Memory B cell (primary cell): ENCODE results near the gene DNAJA1.
A peak's percentile ranks its signal among the peaks of the same experiment; 100 is the strongest.
"Not testable (repeated sequence)": the region's sequence is repeated elsewhere in the genome, so short reads cannot be mapped to it uniquely, and the experiment has no call there.

Source experiments
- ATAC-seq: fragments of 150-1000 bp; cut with Tn5 transposase; 2 replicates; pipeline ENCODE4 v1.10.0; 2021; ENCODE audit warnings: low read depth, mild to moderate bottlenecking, moderate library complexity
- DNase-seq, 2 donors: peaks; one replicate each; pipeline ENCODE4 v3.0.0; 2022; ENCODE audit warnings: low spot score in 2 of 2
- H3K27ac Mint-ChIP-seq: one replicate; pipeline ENCODE4 v1.8.0; 2022; ENCODE audit warnings: mild to moderate bottlenecking, moderate library complexity, mixed read lengths
- H3K27me3 Mint-ChIP-seq: one replicate; pipeline ENCODE4 v1.8.0; 2022; ENCODE audit warnings: mixed read lengths
- H3K36me3 Mint-ChIP-seq: one replicate; pipeline ENCODE4 v1.8.0; 2022; ENCODE audit warnings: mild to moderate bottlenecking, mixed read lengths
- H3K4me1 Mint-ChIP-seq: one replicate; pipeline ENCODE4 v1.8.0; 2022; ENCODE audit warnings: mixed read lengths
- H3K4me3 Mint-ChIP-seq: one replicate; pipeline ENCODE4 v1.8.0; 2022; ENCODE audit warnings: mild to moderate bottlenecking, moderate library complexity, mixed read lengths
- H3K9me3 Mint-ChIP-seq: one replicate; pipeline ENCODE4 v1.8.0; 2022; ENCODE audit warnings: mixed read lengths

DNAJA1 gene

DNA sequence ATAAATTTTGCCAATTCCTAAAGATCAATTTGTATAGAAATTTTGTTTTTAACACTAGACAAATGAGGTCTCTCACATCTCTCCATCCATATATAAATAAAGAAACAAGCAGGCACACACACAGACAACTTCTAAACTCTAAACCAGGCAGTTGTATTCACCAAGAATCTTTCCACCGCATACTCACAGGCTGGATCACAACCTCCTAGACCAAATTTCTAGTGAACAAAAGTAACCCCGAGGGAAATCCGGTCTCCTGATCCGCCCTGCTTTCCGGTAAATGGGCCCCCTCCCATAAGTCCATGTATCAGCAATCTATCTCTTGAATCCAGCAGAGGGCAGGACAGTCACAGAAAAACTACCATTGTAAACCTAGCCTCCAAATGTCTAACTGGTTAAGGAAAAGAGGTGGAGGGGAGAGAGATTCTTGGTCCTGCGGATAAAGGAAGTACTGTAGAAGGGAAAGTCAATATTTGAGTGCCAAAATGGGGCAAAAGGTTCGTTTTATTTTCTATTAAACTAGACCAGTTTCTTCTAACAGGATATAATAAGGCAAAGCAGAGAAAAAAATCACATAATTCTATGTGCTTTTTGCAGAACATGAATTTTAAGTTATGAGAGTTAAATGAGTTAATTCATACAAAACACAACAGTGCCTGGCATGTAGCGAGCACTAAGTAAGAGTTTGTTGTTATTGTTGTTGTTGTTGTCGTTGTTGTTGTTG lies 56.2 kb downstream of the DNAJA1 start:
- H3K27ac Mint-ChIP-seq: no peak overlapping the region

DNA sequence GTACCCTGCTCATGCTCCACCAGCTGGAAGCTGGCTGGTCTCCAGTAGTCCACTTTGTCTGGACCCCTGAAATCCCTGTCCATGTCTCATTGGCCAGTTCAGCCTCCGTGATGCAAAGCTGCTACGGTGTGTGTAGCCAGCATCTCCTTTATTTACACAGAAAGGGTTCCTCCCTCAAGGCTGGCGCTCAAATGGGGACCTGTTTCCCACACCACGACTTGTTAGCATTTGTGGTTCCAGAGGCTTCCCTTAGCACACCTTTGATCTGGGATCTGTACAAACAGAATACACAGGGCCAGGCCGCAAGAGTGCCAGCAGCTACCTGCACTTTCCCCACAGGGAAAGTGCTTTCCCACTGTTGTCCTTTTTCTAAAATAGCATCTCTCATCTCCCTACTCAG lies 57.1 kb downstream of the DNAJA1 start:
- no peaks in the 10 kb centered on the region for H3K9me3 Mint-ChIP-seq
- H3K27ac Mint-ChIP-seq: peak overlapping the region; percentile 86
- peaks cover 24% of the 10 kb centered on the region for H3K4me1 Mint-ChIP-seq
- H3K36me3 Mint-ChIP-seq: peaks cover 2% of the 10 kb centered on the region
- DNase-seq (no peak), ATAC-seq (no peak)
- peak overlapping the region; percentile 49 for H3K4me3 Mint-ChIP-seq
- H3K27me3 Mint-ChIP-seq: no peaks in the 10 kb centered on the region

More for the DNA sequence above, 56.2 kb downstream of the DNAJA1 start:
- peaks cover 2% of the 10 kb centered on the region for H3K36me3 Mint-ChIP-seq
- H3K9me3 Mint-ChIP-seq: no peaks in the 10 kb centered on the region
- peaks cover 28% of the 10 kb centered on the region for H3K4me1 Mint-ChIP-seq
- no peak overlapping the region for H3K4me3 Mint-ChIP-seq
- peak; percentile 28 to 46 for DNase-seq
- no peaks in the 10 kb centered on the region for H3K27me3 Mint-ChIP-seq
- ATAC-seq: peak; percentile 17

DNA sequence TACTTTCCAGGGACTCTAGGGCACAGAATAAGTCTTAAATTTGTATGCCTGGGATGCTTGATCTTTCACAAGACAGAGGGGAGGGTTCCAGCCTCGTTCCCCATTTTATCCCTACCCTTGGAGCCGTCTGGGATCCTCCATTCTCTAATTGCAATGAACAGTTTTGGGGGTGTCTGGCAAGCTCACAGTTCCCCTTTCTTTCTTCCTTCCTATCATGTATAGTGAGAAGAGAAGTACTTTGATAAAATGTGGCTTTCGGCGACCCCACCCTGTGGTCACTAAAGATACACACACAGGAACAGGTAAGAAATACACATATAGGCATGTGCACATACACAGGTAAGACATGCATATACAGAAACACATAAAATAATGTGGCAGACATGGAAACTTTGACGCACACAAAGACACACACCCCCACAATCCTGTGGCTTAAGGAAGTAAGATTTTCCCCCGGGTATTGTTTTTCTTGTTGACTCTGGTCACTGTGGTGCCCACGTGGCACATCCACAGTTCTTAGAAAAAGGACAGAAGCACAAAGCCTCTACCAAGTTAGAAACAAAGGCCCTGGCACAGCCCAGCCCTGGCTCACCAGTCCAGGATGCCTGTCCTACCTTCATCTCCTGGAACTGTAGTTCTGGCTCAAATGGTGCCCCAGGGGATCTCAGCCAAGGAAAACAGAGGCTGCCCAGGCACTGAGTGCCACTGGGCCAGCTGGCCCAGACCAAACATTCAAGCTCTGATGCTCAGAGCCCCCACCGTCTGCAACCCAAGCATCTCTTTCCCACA lies 57.7 kb downstream of the DNAJA1 start:
- H3K36me3 Mint-ChIP-seq: peaks cover 2% of the 10 kb centered on the region
- DNase-seq: no peak

DNA sequence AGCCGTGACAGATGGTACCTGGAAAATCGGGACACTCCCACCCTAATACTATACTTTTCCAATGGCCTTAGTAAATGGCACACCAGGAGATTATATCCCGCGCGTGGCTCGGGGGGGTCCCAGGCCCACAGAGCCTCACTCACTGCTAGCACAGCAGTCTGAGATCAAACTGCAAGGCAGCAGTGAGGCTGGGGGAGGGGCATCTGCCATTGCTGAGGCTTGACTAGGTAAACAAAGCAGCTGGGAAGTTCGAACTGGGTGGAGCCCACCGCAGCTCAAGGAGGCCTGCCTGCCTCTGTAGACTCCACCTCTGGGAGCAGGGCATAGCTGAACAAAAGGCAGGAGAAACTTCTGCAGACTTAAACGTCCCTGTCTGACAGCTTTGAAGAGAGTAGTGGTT lies 60.6 kb downstream of the DNAJA1 start:
- not testable (repeated sequence) for H3K27me3 Mint-ChIP-seq, H3K4me3 Mint-ChIP-seq, DNase-seq, H3K27ac Mint-ChIP-seq, H3K9me3 Mint-ChIP-seq, H3K36me3 Mint-ChIP-seq, ATAC-seq
- H3K4me1 Mint-ChIP-seq: peaks cover 21% of the 10 kb centered on the region

More for the DNA sequence above, 57.7 kb downstream of the DNAJA1 start:
- Mint-ChIP-seq H3K4me3 (peak overlapping the region; percentile 49), H3K27me3 (no peaks in the 10 kb centered on the region), H3K27ac (peak overlapping the region; percentile 86), H3K9me3 (no peaks in the 10 kb centered on the region), H3K4me1 (peaks cover 21% of the 10 kb centered on the region)
- ATAC-seq: peak; percentile 84
